ENCODE results near the gene C17orf75. TPM values are rescaled to one million over a fixed set of nuclear protein-coding genes. Genes with fewer than 3 reads are reported as not detected.

The C17orf75 gene
- total and polyA plus RNA-seq, 2 experiments from 2014 or later: 11.1 to 14.7 TPM

DNA sequence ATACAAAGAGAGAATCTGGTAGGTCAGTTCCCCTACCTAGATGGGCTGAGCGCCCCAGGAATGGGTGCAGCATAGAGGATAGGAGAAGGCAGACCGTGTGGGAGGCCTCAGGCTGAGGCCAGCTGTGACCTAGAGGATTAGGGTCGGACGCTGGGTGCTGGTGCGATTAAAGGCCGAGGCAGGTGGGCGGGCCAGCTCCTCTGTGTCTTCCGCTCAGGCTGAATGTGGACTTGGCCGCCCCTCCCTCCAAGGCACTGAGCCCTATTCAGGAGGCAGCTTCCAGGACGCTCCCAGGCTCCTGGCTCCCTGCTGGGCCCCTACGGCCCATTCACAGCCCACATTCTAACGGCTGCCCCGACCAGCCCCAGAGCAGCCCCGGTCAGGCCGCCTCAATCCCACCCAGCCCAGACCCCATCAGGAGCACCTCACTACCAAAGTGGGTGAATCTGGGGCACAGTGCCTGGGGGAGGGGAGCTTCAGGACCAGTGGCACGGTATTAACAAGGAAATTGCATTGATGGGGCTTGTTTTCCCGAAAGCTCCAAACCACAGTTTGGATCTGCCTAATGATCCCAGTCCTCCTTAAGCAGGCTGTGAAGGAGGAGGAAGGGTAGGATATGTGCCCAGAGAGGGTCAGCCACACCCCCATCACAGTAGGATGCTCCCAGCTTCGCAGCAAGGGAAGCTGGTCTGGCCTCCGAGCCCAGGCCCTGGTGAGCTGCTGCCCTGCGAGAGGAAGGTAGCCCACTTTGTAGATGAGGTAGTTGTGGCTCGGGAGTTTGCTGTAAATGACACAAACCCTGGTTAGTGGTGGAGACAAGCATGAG, 61.9 kb downstream of the C17orf75 start:
- H4K20me1 ChIP-seq (ENCODE audit: insufficient read depth): no peaks in the 10 kb centered on the region
- DNase-seq: no peak
- no peak overlapping the region for H2AFZ ChIP-seq
- H3K4me2 ChIP-seq (ENCODE audit: unreplicated experiment): no peak overlapping the region
- H3K4me3 ChIP-seq: no peak overlapping the region
- H3K79me2 ChIP-seq (ENCODE audit: insufficient read depth): no peaks in the 10 kb centered on the region
- H3K27ac ChIP-seq: no peak overlapping the region
- H3K9me3 ChIP-seq (ENCODE audit: low read depth): no peaks in the 10 kb centered on the region
- no peaks in the 10 kb centered on the region for H3K9me2 ChIP-seq (ENCODE audit: insufficient read depth)
- in situ Hi-C loops (cut with MboI): no loop called here
- no peaks in the 10 kb centered on the region for H3K36me3 ChIP-seq (ENCODE audit: low read depth)
- H3K27me3 ChIP-seq (replicated peaks; ENCODE audit: insufficient read depth): no peaks in the 10 kb centered on the region
- no peaks in the 10 kb centered on the region; the same call in 1 of the 2 replicates for H3F3A ChIP-seq (ENCODE audit: insufficient read depth)
- no peak overlapping the region for H3K9ac ChIP-seq
- no peak for TF ChIP-seq EZH2 (IDR thresholded peaks at IDR 0.05; ENCODE audit: insufficient read depth, poor library complexity, severe bottlenecking)
- TF ChIP-seq EZH2phosphoT487 (IDR thresholded peaks at IDR 0.05; ENCODE audit: insufficient read depth, low read depth): no peak
- WGBS, 2 experiments (ENCODE audit: low coverage in 1 of 2, low lambda C conversion rate in 2 of 2, missing lambda C conversion rate in 2 of 2): 72 to 74% methylated on average over 19 to 21 of the region's 21 CpGs
- no peaks in the 10 kb centered on the region for H3K4me1 ChIP-seq (ENCODE audit: insufficient read depth)

DNA sequence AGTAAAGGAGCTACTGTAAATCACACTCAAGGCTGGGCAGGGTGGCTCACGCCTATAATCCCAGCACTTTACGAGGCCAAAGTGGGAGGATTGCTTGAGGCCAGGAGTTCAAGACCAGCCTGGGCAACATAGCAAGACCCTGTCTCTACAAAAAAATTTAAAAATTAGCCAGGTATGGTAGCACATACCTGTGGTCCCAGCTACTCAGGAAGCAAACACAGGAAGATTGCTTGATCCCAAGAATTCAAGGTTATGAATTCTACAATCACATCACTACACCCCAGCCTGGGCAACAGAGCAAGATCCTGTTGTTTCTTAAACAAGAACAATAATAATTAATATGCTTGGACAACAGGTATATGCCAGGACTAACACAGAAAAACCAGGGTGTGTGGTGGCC, 63.2 kb downstream of the C17orf75 start:
- Histone ChIP-seq H3F3A (ENCODE audit: insufficient read depth) (no peaks in the 10 kb centered on the region; the same call in 1 of the 2 replicates), H3K9me3 (ENCODE audit: low read depth) (no peaks in the 10 kb centered on the region), H4K20me1 (ENCODE audit: insufficient read depth) (no peaks in the 10 kb centered on the region), H2AFZ (no peak overlapping the region), H3K79me2 (ENCODE audit: insufficient read depth) (no peaks in the 10 kb centered on the region), H3K9ac (no peak overlapping the region), H3K36me3 (ENCODE audit: low read depth) (no peaks in the 10 kb centered on the region), H3K4me3 (no peak overlapping the region), H3K27ac (no peak overlapping the region), H3K4me1 (ENCODE audit: insufficient read depth) (peaks cover 3% of the 10 kb centered on the region; the same call in 1 of the 2 replicates), H3K9me2 (ENCODE audit: insufficient read depth) (no peaks in the 10 kb centered on the region), H3K4me2 (ENCODE audit: unreplicated experiment) (no peak overlapping the region), H3K27me3 (replicated peaks; ENCODE audit: insufficient read depth) (no peaks in the 10 kb centered on the region)
- TF ChIP-seq EZH2 (IDR thresholded peaks at IDR 0.05; ENCODE audit: insufficient read depth, poor library complexity, severe bottlenecking) (no peak), EZH2phosphoT487 (IDR thresholded peaks at IDR 0.05; ENCODE audit: insufficient read depth, low read depth) (no peak)
- 90 to 93% methylated on average over 2 of the region's 2 CpGs for WGBS, 2 experiments (ENCODE audit: low coverage in 1 of 2, low lambda C conversion rate in 2 of 2, missing lambda C conversion rate in 2 of 2)
- in situ Hi-C loops (cut with MboI): no loop called here
- DNase-seq: no peak

MicroRNAs within 50 kb of the gene (microRNA counts, 767-probe panel; counts per million panel counts)
- 447 counts per million, percentile 86 among the panel's probes with 10 or more counts for microRNA hsa-miR-632

Small RNA genes within 50 kb of the gene (microRNA-seq; reads per million reads assigned to microRNA genes)
- not detected for gene MIR632 (ENCODE audit: borderline number of aligned reads)

Other genes starting within 250 kb of the C17orf75 start
- gene RHOT1, start 199.7 kb downstream of the C17orf75 start, total RNA-seq (2014; rRNA removed; shearing (Covaris generic)): 31.9 and 54.9 TPM in 2 replicates
- gene RHOT1, start 199.7 kb downstream of the C17orf75 start, polyA plus RNA-seq (2016; fragmentation: Nextera tagmentation; extraction: Ambion mirVana): 25.2 and 26.9 TPM in 2 replicates
- 0.11 TPM in 1 of 2 replicates, not detected in the other for gene RHBDL3, start 76.3 kb downstream of the C17orf75 start, total RNA-seq (2014; rRNA removed; shearing (Covaris generic))
- gene RHBDL3, start 76.3 kb downstream of the C17orf75 start, polyA plus RNA-seq (2016; fragmentation: Nextera tagmentation; extraction: Ambion mirVana): 0.09 TPM in 1 of 2 replicates, not detected in the other
- 93.1 and 113 TPM in 2 replicates for gene ZNF207, start 8.0 kb upstream of the C17orf75 start, total RNA-seq (2014; rRNA removed; shearing (Covaris generic))
- gene ZNF207, start 8.0 kb upstream of the C17orf75 start, polyA plus RNA-seq (2016; fragmentation: Nextera tagmentation; extraction: Ambion mirVana): 96.8 and 99.5 TPM in 2 replicates
- gene PSMD11, start 102.3 kb upstream of the C17orf75 start, total RNA-seq (2014; rRNA removed; shearing (Covaris generic)): 44.2 and 47.2 TPM in 2 replicates
- gene PSMD11, start 102.3 kb upstream of the C17orf75 start, polyA plus RNA-seq (2016; fragmentation: Nextera tagmentation; extraction: Ambion mirVana): 156 and 158 TPM in 2 replicates
- gene CDK5R1, start 144.8 kb upstream of the C17orf75 start, total RNA-seq (2014; rRNA removed; shearing (Covaris generic)): 1.2 and 1.5 TPM in 2 replicates
- 0.39 and 0.63 TPM in 2 replicates for gene CDK5R1, start 144.8 kb upstream of the C17orf75 start, polyA plus RNA-seq (2016; fragmentation: Nextera tagmentation; extraction: Ambion mirVana)